ENCODE results near the gene MAPKBP1.

The MAPKBP1 gene

DNA sequence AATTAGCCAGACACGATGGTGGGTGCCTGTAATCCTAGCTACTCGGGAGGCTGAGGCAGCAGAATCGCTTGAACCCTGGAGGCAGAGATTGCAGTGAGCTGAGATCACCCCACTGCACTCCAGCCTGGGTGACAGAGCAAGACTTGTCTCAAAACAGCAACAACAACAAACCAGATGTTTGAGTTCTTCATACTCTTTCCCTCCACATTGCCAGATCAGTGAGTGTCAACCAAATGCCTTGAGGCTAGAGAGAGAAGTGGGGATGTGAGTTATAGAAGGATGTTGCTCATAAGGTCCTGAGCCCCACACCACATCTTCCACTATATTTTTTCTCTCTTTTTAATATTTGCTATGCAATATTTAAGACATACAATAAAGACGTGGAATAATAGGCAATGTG is 19.8 kb downstream of the MAPKBP1 start:
- Mint-ChIP-seq H3K9me3 (ENCODE audit: low read depth) (no peaks in the 10 kb centered on the region), H3K27me3 (no peaks in the 10 kb centered on the region), H3K4me1 (ENCODE audit: low read depth) (peaks cover 56% of the 10 kb centered on the region), H3K4me3 (no peak overlapping the region), H3K27ac (peak overlapping the region; percentile 46), H3K36me3 (no peaks in the 10 kb centered on the region)

DNA sequence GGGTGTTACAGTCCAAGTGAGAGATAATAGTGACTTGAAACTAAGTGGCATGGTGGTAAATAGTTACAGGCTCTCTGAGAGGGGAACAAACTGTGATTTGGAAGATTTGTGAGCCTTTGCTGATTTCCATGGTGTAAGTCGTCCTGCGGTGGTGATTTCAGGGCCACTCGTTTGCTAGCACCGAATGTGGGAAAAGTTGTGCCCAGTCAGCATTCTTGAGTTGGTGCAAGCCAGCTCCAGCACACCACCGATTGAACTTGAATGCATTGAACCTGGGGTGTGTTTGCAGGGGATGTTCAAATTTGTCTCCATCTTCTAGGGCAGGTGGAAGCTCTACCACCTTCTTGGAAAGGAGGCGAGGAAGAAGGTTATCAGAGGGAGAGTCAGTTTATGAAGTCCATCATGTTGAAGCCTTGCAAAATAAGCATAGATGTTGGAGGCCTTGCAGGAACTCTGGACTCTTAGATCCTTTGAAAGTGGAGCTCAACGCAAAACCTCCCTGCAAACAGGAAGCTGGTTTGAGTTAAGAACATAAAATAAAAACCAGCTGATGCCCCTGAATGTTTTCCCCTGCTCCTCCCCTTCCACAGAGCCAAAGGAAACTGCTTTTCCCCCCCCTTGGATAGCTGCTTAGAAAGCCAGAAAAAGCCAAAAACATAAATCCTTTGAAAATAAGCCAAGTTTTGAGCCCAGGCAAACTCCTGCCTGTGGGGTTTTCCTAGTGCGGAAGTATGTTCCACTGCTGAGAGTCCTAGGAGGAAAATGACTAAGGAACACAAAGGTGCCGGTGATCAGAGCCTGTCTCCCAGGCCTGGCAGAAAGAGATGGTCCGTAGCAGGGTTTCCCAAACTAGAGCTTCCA is 21.9 kb downstream of the MAPKBP1 start:
- H3K9me3 Mint-ChIP-seq (ENCODE audit: low read depth): no peaks in the 10 kb centered on the region
- H3K4me1 Mint-ChIP-seq (ENCODE audit: low read depth): peaks cover 34% of the 10 kb centered on the region
- no peak overlapping the region for H3K27ac Mint-ChIP-seq
- H3K4me3 Mint-ChIP-seq: no peak overlapping the region
- H3K36me3 Mint-ChIP-seq: no peaks in the 10 kb centered on the region
- H3K27me3 Mint-ChIP-seq: no peaks in the 10 kb centered on the region

DNA sequence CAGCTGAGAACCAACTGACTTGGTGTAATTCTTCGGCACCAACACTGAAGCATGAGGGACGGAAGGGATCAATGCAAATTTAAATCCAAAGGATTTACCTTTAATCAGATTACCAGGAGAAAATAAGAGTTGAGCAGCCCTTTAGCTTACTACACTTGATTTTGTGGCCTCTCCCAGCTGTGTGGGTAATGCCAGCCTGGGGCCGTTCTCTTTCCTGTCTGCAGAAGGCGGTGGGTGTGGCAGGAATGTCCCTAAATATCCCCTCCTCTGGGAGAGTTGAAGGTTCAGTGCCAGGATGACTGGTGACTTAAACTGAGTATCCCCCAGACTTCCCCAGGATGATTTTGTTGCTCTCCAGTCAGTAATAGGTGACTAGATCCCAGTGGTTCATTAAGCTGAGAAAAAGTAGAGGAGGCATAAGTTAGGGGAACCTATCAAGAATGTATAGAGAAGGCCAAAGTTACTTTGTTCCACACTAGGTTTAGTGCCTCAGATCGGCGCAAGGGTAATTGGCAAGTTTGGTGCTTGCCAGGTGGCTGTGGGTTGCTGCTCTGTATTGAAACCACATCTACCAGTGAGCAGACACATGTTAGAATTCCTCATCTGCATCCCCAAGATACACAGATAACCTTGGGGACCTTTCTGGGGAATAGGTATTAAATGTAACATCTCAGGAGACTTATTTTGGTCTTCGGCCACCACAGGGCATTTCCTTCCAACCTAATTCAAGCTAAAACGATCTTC is 23.1 kb downstream of the MAPKBP1 start:
- H3K4me1 Mint-ChIP-seq (ENCODE audit: low read depth): peaks cover 25% of the 10 kb centered on the region
- no peak overlapping the region for H3K27ac Mint-ChIP-seq
- no peaks in the 10 kb centered on the region for H3K36me3 Mint-ChIP-seq
- H3K9me3 Mint-ChIP-seq (ENCODE audit: low read depth): no peaks in the 10 kb centered on the region
- H3K4me3 Mint-ChIP-seq: no peak overlapping the region
- no peaks in the 10 kb centered on the region for H3K27me3 Mint-ChIP-seq

DNA sequence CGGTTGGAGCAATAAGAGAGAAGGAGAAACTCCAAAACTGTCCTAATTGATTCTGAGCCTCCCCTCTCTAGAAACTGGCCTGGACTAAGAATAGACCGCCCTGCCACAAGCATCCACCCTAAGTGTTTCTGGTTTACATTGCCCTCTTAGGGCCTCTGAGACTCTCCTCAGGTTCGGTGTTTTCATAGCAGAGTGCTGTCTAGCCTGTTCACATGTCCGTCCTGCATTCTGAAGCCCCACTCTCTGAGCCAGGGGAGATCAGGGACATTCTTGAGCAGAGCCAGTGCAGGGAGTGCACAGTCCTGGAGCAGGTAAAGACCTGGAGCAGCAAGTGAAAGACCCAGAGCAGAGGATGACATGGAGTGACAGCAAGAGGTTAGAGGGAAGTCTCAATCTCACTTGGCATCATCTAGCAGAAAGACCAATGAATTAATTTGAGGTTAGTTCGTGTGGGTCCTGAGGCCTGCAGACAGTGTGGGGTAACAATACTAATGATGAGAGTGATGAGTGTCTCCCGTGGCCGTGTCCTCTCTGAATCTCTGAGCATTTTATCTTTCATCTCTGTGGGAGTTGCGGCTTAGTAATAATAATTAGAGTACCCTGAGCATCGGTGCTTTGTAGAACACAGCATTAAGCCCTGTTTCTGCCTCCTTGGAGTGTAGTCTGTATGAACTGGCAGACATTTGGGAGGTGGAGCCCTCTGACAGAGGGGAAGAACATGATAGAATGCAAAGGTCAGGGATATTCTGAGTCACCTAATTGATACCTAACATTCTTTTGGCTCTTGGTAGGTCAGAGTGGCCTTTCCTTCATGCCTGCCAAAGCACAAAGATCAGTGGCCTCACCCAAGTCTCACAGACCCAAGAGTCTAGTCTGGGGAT is 24.6 kb downstream of the MAPKBP1 start:
- Mint-ChIP-seq H3K27me3 (no peaks in the 10 kb centered on the region), H3K4me3 (no peak overlapping the region), H3K36me3 (no peaks in the 10 kb centered on the region)

GRCh38 chr15:41799488-41799805 is 25.2 kb downstream of the MAPKBP1 start:
- no peaks in the 10 kb centered on the region for H3K27me3 Mint-ChIP-seq
- no peak overlapping the region for H3K4me3 Mint-ChIP-seq
- H3K4me1 Mint-ChIP-seq (ENCODE audit: low read depth): peaks cover 22% of the 10 kb centered on the region
- no peak overlapping the region for H3K27ac Mint-ChIP-seq
- no peaks in the 10 kb centered on the region for H3K36me3 Mint-ChIP-seq
- H3K9me3 Mint-ChIP-seq (ENCODE audit: low read depth): no peaks in the 10 kb centered on the region

More for the DNA sequence above, 24.6 kb downstream of the MAPKBP1 start:
- Mint-ChIP-seq H3K27ac (no peak overlapping the region), H3K9me3 (ENCODE audit: low read depth) (no peaks in the 10 kb centered on the region), H3K4me1 (ENCODE audit: low read depth) (peaks cover 23% of the 10 kb centered on the region)

DNA sequence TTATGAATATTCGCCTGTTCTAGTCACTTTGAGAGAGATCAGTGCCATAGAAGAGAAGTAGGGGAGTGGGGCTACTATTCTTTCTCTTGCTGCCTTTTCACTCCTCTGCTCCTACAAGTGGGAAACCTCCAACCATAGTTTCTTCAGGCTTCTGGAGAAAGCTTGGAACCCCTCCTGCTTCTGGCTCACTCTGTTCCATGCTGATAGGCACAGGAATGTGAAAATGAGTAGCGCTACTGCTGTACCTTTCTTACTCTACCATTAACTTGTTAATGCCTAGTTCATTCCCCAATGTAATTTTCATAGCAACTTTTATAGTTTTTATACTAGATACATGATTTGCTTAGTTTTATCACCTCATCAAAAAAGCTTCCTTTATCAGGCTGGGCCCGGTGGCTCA is 26.9 kb downstream of the MAPKBP1 start:
- no peaks in the 10 kb centered on the region for H3K9me3 Mint-ChIP-seq (ENCODE audit: low read depth)
- H3K36me3 Mint-ChIP-seq: no peaks in the 10 kb centered on the region
- H3K4me1 Mint-ChIP-seq (ENCODE audit: low read depth): peaks cover 17% of the 10 kb centered on the region
- no peak overlapping the region for H3K4me3 Mint-ChIP-seq
- no peaks in the 10 kb centered on the region for H3K27me3 Mint-ChIP-seq
- H3K27ac Mint-ChIP-seq: no peak overlapping the region

DNA sequence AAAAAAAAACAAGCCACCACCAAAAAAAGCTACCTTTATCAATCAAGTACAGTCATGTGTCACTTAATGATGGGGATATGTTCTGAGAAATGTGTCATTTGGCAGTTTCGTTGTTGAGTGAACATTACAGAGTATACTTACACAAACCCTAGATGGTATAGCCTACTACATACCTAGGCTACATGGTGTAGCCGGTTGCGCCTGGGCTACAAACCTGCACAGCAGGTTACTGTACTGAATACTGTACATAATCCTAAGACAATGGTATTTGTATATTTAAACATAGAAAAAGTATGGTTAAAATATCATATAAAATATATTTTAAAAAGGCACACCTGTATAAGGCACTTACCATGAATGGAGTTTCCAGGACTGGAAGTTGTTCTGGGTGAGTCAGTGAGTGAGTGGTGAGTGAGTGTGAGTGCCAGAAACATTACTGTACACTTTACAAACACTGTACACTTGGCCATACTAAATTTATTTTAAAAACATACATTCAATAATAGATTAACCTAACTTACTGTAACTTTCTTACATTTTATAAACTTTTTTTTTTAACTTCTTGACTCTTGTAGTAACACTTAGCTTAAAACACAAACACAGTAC is 27.7 kb downstream of the MAPKBP1 start:
- no peaks in the 10 kb centered on the region for H3K27me3 Mint-ChIP-seq
- peaks cover 13% of the 10 kb centered on the region for H3K4me1 Mint-ChIP-seq (ENCODE audit: low read depth)
- H3K9me3 Mint-ChIP-seq (ENCODE audit: low read depth): no peaks in the 10 kb centered on the region
- no peak overlapping the region for H3K4me3 Mint-ChIP-seq
- H3K27ac Mint-ChIP-seq: no peak overlapping the region
- H3K36me3 Mint-ChIP-seq: no peaks in the 10 kb centered on the region

DNA sequence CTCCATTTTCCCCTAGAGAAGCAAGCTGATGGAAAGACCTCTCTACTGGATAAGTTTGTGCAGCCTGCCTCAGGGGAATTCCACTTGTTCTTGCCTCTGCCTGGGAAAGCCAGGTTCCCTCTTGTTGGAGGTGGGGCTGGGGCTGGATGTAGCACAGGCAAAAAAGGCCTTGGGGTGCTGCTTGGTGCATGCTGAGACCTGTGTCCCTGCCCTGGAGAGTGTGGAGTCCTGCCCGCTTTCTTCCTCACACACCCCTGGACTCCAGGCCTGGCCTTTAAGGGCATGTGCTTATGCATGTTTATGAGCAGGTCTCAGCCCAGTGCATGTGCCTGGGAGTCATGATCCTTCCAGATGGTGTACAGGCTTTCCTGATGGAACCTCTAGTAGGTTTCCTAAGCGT is 30.1 kb downstream of the MAPKBP1 start:
- H3K27me3 Mint-ChIP-seq: no peaks in the 10 kb centered on the region
- no peak overlapping the region for H3K4me3 Mint-ChIP-seq
- H3K9me3 Mint-ChIP-seq (ENCODE audit: low read depth): no peaks in the 10 kb centered on the region
- peaks cover 9% of the 10 kb centered on the region for H3K4me1 Mint-ChIP-seq (ENCODE audit: low read depth)
- H3K36me3 Mint-ChIP-seq: no peaks in the 10 kb centered on the region
- peak overlapping the region; percentile 46 for H3K27ac Mint-ChIP-seq

- H3K4me3 Mint-ChIP-seq: no peak overlapping the region
- H3K4me1 Mint-ChIP-seq (ENCODE audit: low read depth): peaks cover 16% of the 10 kb centered on the region
- H3K36me3 Mint-ChIP-seq: no peaks in the 10 kb centered on the region
- no peaks in the 10 kb centered on the region for H3K9me3 Mint-ChIP-seq (ENCODE audit: low read depth)
- peak overlapping the region; percentile 51 for H3K27ac Mint-ChIP-seq
- H3K27me3 Mint-ChIP-seq: no peaks in the 10 kb centered on the region
These were observed 30.8 kb downstream of the MAPKBP1 start for GRCh38 chr15:41804916-41805666.

- H3K4me3 Mint-ChIP-seq: no peak overlapping the region
- H3K4me1 Mint-ChIP-seq (ENCODE audit: low read depth): peaks cover 18% of the 10 kb centered on the region
- no peaks in the 10 kb centered on the region for H3K36me3 Mint-ChIP-seq
- no peak overlapping the region for H3K27ac Mint-ChIP-seq
- H3K27me3 Mint-ChIP-seq: no peaks in the 10 kb centered on the region
- H3K9me3 Mint-ChIP-seq (ENCODE audit: low read depth): no peaks in the 10 kb centered on the region
These were observed 31.4 kb downstream of the MAPKBP1 start for GRCh38 chr15:41805711-41806110.

- Mint-ChIP-seq H3K27me3 (no peaks in the 10 kb centered on the region), H3K9me3 (ENCODE audit: low read depth) (no peaks in the 10 kb centered on the region), H3K27ac (no peak overlapping the region), H3K4me1 (ENCODE audit: low read depth) (peaks cover 25% of the 10 kb centered on the region), H3K4me3 (no peak overlapping the region), H3K36me3 (no peaks in the 10 kb centered on the region)
These were observed 32.3 kb downstream of the MAPKBP1 start for GRCh38 chr15:41806291-41807181.

DNA sequence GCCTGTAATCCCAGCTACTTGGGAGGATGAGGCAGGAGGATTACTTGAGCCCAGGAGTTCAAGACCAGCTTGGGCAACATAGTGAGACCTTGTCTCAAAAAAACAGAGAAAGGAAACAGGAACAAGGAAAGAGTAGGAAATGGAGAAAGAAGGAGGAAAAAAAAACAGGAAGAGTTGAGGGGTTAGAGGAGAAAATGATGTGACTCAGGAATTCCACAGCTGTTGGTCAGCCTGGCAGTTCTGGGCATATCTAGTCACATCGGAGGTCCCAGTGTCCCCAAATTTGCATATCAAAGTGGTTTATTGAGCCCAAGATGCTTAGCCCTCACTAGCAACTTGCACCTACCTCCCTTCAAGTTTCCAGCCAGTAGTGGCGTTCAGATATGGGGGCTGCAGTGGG is 34.8 kb downstream of the MAPKBP1 start:
- H3K4me3 Mint-ChIP-seq: no peak overlapping the region
- peaks cover 26% of the 10 kb centered on the region for H3K4me1 Mint-ChIP-seq (ENCODE audit: low read depth)
- no peaks in the 10 kb centered on the region for H3K9me3 Mint-ChIP-seq (ENCODE audit: low read depth)
- peaks cover 3% of the 10 kb centered on the region for H3K36me3 Mint-ChIP-seq
- no peak overlapping the region for H3K27ac Mint-ChIP-seq
- H3K27me3 Mint-ChIP-seq: no peaks in the 10 kb centered on the region

DNA sequence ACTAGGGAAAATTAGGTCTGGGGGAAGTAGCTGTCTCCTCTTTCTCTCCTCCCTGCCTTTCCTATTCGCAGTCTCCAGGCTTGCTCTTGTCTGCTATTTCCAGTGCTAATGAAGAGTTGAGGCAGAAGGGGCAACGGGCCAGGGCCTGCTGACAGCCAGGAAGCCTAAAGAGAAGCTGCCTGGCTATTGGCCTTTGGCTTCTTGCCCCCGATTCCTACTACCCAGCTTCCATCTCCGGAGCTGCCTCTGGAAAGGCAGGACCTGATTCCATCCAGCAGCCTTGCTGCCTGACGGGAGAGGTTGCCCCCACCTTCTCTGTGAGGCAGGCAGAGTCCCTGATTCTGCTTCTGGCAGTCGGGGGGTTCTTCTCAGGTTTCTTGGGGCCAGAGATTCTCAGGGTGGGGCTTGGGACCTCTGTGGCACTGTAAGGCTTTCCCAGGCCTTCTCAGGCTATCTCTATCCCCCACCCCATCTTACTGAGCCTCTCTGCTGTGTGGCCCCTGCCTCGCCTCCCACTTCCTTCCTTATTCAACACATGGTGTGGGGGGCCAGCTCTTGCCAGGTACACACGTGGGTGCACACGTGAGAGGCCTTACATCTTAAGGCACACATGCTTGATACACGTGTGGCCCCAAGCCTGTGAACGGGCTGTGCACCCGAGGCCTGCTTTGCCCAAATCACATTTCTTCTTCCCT is 35.4 kb downstream of the MAPKBP1 start:
- H3K27ac Mint-ChIP-seq: peak overlapping the region; percentile 54
- no peaks in the 10 kb centered on the region for H3K27me3 Mint-ChIP-seq
- H3K9me3 Mint-ChIP-seq (ENCODE audit: low read depth): no peaks in the 10 kb centered on the region
- H3K4me1 Mint-ChIP-seq (ENCODE audit: low read depth): peaks cover 22% of the 10 kb centered on the region
- peaks cover 3% of the 10 kb centered on the region for H3K36me3 Mint-ChIP-seq
- H3K4me3 Mint-ChIP-seq: no peak overlapping the region

All from activated naive CD8-positive, alpha-beta T cell (primary cell).